Tibial artery (tissue), 4 donors: ENCODE data around the gene TMEM132A.

Experiments used
- DNase-seq, 2 donors: peaks; one replicate each; pipeline ENCODE4 v3.0.0-alpha.2; 2019
- H3K27ac ChIP-seq, 2 donors: fragments of 200-600 bp; sonication (generic) in 1 of 2; 1 replicate in 1 of 2; 2 replicates in 1 of 2; pipeline ENCODE4 v1.5.1; 2018 to 2019; ENCODE audit warnings: mild to moderate bottlenecking in 1 of 2
- H3K27me3 ChIP-seq, 2 donors: fragments of 200-600 bp; sonication (generic) in 1 of 2; one replicate each; pipeline versions ENCODE4 v1.5.1 to v1.6.0; 2016 to 2019
- H3K36me3 ChIP-seq, 3 donors: fragments of 200-600 bp; sonication (generic) in 2 of 3; one replicate each; pipeline ENCODE4 v1.5.1; 2016 to 2019; ENCODE audit warnings: mild to moderate bottlenecking in 2 of 3
- H3K4me1 ChIP-seq, 4 donors: fragments of 200-600 bp; sonication (generic) in 2 of 4; 1 replicate in 3 of 4; 2 replicates in 1 of 4; pipeline ENCODE4 v1.5.1; 2016 to 2019
- H3K4me3 ChIP-seq, 2 donors: fragments of 200-600 bp; sonication (generic) in 1 of 2; 1 replicate in 1 of 2; 2 replicates in 1 of 2; pipeline ENCODE4 v1.5.1; 2018 to 2019; ENCODE audit warnings: mild to moderate bottlenecking in 2 of 2
- H3K9me3 ChIP-seq, 3 donors: fragments of 200-600 bp; sonication (generic) in 1 of 3; one replicate each; pipeline ENCODE4 v1.5.1; 2016 to 2019
- CTCF ChIP-seq, 2 experiments: fragments of 200-600 bp in 1 of 2; fragments of 450-650 bp in 1 of 2; IDR thresholded peaks; one replicate each; pipeline ENCODE4 v1.5.1; 2017 to 2019; ENCODE audit warnings: antibody characterized with exemption in 2 of 2, mild to moderate bottlenecking in 1 of 2, moderate library complexity in 1 of 2
- intact Hi-C: fragments of 100-400 bp; cut with DNase I; formaldehyde crosslinking; loops from one replicate; pipeline ENCODE4 v1.15.0; 2023; ENCODE audit warnings: low total_unique reads

Gene TMEM132A

DNA sequence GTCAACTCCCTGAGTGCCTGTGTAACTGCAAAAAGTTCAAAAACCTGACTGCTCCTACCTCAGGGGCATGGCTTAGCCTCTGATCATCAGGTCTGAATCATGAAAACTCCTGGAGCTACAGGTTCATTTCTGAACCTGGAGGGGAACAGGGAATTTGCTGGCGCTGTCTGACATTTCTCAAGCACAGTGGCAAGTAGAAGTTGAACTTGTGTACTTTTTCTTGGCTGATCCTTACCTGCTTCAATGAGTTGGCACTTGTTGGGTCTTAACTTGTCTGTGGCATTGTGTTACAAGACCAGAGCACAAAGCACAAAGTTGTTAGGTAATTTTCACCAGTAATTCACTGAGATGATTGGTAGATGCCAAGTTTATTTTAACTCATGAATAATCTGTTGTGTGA is 7.0 kb upstream of the TMEM132A start:
- no peak for DNase-seq
- TF ChIP-seq CTCF (IDR thresholded peaks at IDR 0.05) = no peak
- no peak overlapping the region for H3K4me3 ChIP-seq
- peaks cover 0 to 5% of the 10 kb centered on the region in 2 donors for H3K27me3 ChIP-seq
- H3K9me3 ChIP-seq = no peaks in the 10 kb centered on the region
- intact Hi-C loops = no loop called here
- H3K36me3 ChIP-seq = peaks cover 26 to 29% (median 27%) of the 10 kb centered on the region in 3 donors
- H3K4me1 ChIP-seq = peaks cover 0 to 54% (median 29%) of the 10 kb centered on the region in 4 donors
- H3K27ac ChIP-seq = no peak overlapping the region

DNA sequence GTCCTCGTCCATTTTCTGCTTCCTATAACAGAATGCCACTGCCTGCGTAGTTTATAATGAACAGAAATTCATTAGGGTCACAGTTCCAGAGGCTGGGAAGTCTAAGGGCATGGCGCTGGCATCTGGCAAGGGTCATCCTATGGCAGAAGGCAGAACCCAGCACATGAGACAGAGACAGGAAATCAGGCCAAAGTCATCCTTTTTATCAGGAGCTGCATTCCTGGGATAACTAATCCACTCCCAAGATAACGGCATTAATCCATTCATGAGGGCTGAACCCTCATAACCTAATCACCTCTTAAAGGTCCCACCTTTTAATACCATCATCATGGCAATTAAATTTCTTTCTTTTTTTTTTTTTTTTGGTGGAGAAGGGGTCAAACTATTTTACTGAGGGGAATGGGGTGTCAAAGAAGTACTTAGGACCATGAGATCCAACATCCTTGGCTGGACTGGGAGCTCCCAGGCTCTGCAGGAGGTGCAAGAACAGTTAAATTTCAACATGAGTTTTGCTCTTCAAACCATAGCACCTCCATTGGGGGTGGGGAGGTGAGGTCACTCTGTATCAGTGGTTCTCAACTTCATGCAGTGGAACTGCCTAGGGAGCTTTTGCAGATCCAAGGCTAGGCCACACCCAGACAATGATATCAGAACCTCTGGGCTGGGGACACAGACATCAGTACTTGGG is 5.9 kb upstream of the TMEM132A start:
- DNase-seq = peak in 1 of 2 donors; percentile 11
- intact Hi-C loops = no loop called here
- Histone ChIP-seq H3K36me3 (peaks cover 35 to 40% (median 37%) of the 10 kb centered on the region in 3 donors), H3K27ac (no peak overlapping the region), H3K4me1 (peaks cover 0 to 46% (median 21%) of the 10 kb centered on the region in 4 donors), H3K27me3 (peaks cover 0 to 13% of the 10 kb centered on the region in 2 donors), H3K4me3 (no peak overlapping the region), H3K9me3 (no peaks in the 10 kb centered on the region)
- TF ChIP-seq CTCF (IDR thresholded peaks at IDR 0.05) = no peak

DNA sequence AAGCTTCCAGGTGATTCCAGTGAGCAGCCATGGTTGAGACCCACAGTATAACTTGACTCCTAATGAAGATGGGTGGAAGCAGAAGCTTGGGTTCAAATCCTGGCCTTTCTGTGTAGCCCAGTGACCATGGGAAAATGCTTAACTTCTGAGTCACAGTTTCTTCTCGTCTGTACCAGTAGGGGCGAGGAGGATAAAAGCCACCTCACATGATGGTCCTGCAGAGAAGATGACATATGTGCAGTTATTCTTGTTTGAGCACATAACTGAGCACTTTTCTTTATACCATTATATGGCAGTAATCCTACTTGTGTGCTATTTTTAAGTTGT is 5.4 kb upstream of the TMEM132A start:
- no peak for DNase-seq
- Histone ChIP-seq H3K27ac (no peak overlapping the region), H3K4me1 (peaks cover 0 to 48% (median 23%) of the 10 kb centered on the region in 4 donors), H3K9me3 (no peaks in the 10 kb centered on the region), H3K4me3 (no peak overlapping the region), H3K36me3 (peaks cover 35 to 40% (median 38%) of the 10 kb centered on the region in 3 donors), H3K27me3 (peaks cover 0 to 18% of the 10 kb centered on the region in 2 donors)
- no peak for TF ChIP-seq CTCF (IDR thresholded peaks at IDR 0.05)
- intact Hi-C loops = no loop called here

DNA sequence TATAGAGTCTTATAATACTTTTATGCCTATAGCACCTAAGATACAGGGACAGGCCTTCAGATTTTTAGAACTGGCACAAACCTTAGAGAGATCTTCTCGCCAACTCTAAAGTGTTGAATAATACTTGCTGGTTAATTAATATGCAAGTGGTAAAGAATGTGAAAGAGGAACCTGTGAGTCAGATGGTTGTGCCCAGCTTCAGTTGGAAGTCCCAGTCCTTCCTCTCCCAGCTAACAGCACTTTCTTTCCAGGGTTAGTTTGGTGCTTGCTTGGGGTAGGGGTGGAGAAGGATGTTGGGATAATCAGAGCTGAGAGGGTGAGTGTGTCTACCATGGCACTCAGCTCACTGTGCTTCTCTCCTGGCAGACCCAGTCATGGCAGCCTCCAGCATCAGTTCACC is 4.9 kb upstream of the TMEM132A start:
- DNase-seq = no peak
- Histone ChIP-seq H3K27me3 (peaks cover 0 to 22% of the 10 kb centered on the region in 2 donors), H3K4me3 (no peak overlapping the region), H3K9me3 (no peaks in the 10 kb centered on the region), H3K36me3 (peaks cover 35 to 40% (median 38%) of the 10 kb centered on the region in 3 donors), H3K4me1 (peaks cover 0 to 52% (median 27%) of the 10 kb centered on the region in 4 donors), H3K27ac (no peak overlapping the region)
- intact Hi-C loops = no loop called here
- no peak for TF ChIP-seq CTCF (IDR thresholded peaks at IDR 0.05)

DNA sequence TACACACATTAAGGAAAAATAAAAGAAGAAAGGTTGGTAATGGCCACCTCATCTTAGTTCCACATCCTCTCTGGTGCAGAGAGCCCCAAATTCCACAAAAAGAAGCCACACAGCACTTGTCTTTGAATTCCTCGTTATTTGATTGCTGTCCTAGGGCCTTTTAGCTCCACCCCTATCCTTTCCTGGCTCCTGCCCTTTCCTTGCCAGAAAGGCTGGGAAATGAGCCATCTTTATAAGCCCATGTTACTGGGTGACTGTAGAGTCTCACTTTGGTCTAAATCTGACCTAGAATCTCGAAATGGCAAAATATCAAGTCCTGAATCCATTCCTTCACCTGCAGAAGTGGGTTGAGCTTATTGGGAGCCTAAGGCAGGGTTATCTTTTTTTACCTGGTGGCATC is 4.3 kb upstream of the TMEM132A start:
- no peak for DNase-seq
- TF ChIP-seq CTCF (IDR thresholded peaks at IDR 0.05) = no peak
- Histone ChIP-seq H3K27me3 (peaks cover 0 to 29% of the 10 kb centered on the region in 2 donors), H3K4me3 (no peak overlapping the region), H3K36me3 (peaks cover 35 to 40% (median 38%) of the 10 kb centered on the region in 3 donors), H3K9me3 (no peaks in the 10 kb centered on the region), H3K4me1 (peaks cover 0 to 56% (median 33%) of the 10 kb centered on the region in 4 donors), H3K27ac (no peak overlapping the region)
- intact Hi-C loops = loop anchor here (10.0 kb wide), 1 partner anchor 205 kb away; no protein-coding TSS in a partner anchor
